Loucy (cell line): ENCODE results near the gene EEFSEC.

Experiments used
- H2AFZ ChIP-seq: fragments of 200-600 bp; sonication (generic); 2 replicates; pipeline ENCODE4 v1.6.0; 2016; ENCODE audit warnings: antibody characterized with exemption, mild to moderate bottlenecking, low read length, moderate library complexity
- H3F3A ChIP-seq: fragments of 200-600 bp; 2 replicates; pipeline ENCODE4 v1.6.0; 2016; ENCODE audit warnings: antibody characterized with exemption, low read depth, mild to moderate bottlenecking
- H3K27me3 ChIP-seq: fragments of 200-600 bp; sonication (generic); 2 replicates; pipeline ENCODE4 v1.6.1; 2014; ENCODE audit warnings: low read length, mild to moderate bottlenecking; ENCODE audit not compliant: insufficient read depth, poor library complexity, severe bottlenecking
- H3K36me3 ChIP-seq: fragments of 200-600 bp; sonication (generic); 2 replicates; pipeline ENCODE4 v1.6.1; 2016; ENCODE audit warnings: low read length; ENCODE audit not compliant: insufficient read depth
- H3K4me1 ChIP-seq: fragments of 200-600 bp; sonication (generic); 2 replicates; pipeline ENCODE4 v1.5.1; 2014; ENCODE audit warnings: low read length, mild to moderate bottlenecking; ENCODE audit not compliant: insufficient read depth, poor library complexity, severe bottlenecking
- H3K4me2 ChIP-seq: fragments of 200-600 bp; sonication (generic); 2 replicates; pipeline ENCODE4 v1.6.0; 2014; ENCODE audit warnings: antibody characterized with exemption, low read length, low read depth, mild to moderate bottlenecking; ENCODE audit not compliant: poor library complexity, severe bottlenecking
- H3K4me3 ChIP-seq: fragments of 200-600 bp; sonication (generic); 2 replicates; pipeline ENCODE4 v1.5.1; 2014; ENCODE audit warnings: low read length, mild to moderate bottlenecking, mixed read lengths; ENCODE audit not compliant: poor library complexity, severe bottlenecking
- H3K79me2 ChIP-seq: fragments of 200-600 bp; sonication (generic); 2 replicates; pipeline ENCODE4 v1.6.1; 2014; ENCODE audit warnings: low read length; ENCODE audit not compliant: insufficient read depth
- H3K9ac ChIP-seq: fragments of 200-600 bp; sonication (generic); 2 replicates; pipeline ENCODE4 v1.6.0; 2014; ENCODE audit warnings: mild to moderate bottlenecking, low read depth, low read length, moderate library complexity; ENCODE audit not compliant: poor library complexity, severe bottlenecking
- H3K9me2 ChIP-seq: fragments of 200-600 bp; sonication (generic); replicated peaks from 2 replicates; pipeline ENCODE4 v1.6.1; 2016; ENCODE audit warnings: low read depth, low read length, mixed read lengths
- H3K9me3 ChIP-seq: fragments of 200-600 bp; sonication (generic); 2 replicates; pipeline ENCODE4 v1.6.1; 2014; ENCODE audit warnings: mild to moderate bottlenecking, antibody characterized with exemption, low read length, low read depth; ENCODE audit not compliant: insufficient read depth
- H4K20me1 ChIP-seq: fragments of 200-600 bp; sonication (generic); 2 replicates; pipeline ENCODE4 v1.6.0; 2014; ENCODE audit warnings: antibody characterized with exemption, low read length, mild to moderate bottlenecking; ENCODE audit not compliant: insufficient read depth, poor library complexity, severe bottlenecking
- CTCF ChIP-seq: fragments of 200-600 bp; sonication (generic); conservative IDR thresholded peaks from 2 replicates; pipeline ENCODE4 v1.5.1; 2014; ENCODE audit warnings: mild to moderate bottlenecking, antibody characterized with exemption, low read length
- EZH2phosphoT487 ChIP-seq: fragments of 200-600 bp; IDR thresholded peaks from 2 replicates; pipeline ENCODE4 v1.6.1; 2018; ENCODE audit warnings: antibody characterized with exemption, mild to moderate bottlenecking, moderate library complexity, borderline replicate concordance

The EEFSEC gene

GRCh38 chr3:128247666-128248409 lies 94.6 kb downstream of the EEFSEC start:
- Histone ChIP-seq H3K36me3 (peaks cover 26% of the 10 kb centered on the region; the same call in 1 of the 2 replicates), H3K9me3 (0 out of 2 replicates have a peak, but pooled peaks cover 4% of the 10 kb centered on the region), H3K9ac (no peak overlapping the region), H3K4me3 (no peak overlapping the region), H3K27me3 (no peaks in the 10 kb centered on the region), H4K20me1 (no peaks in the 10 kb centered on the region), H3K79me2 (no peaks in the 10 kb centered on the region; the same call in 1 of the 2 replicates), H3K4me1 (peaks cover 12% of the 10 kb centered on the region), H3F3A (no peaks in the 10 kb centered on the region), H3K4me2 (no peak overlapping the region), H3K9me2 (no peaks in the 10 kb centered on the region), H2AFZ (no peak overlapping the region)
- TF ChIP-seq CTCF: no peak
- no peak for TF ChIP-seq EZH2phosphoT487

GRCh38 chr3:128252083-128252482 lies 98.8 kb downstream of the EEFSEC start:
- TF ChIP-seq CTCF (no peak), EZH2phosphoT487 (no peak)
- peaks cover 19% of the 10 kb centered on the region; the same call in 1 of the 2 replicates for H3K36me3 ChIP-seq

GRCh38 chr3:128253150-128253549 lies 99.9 kb downstream of the EEFSEC start:
- H3K4me3 ChIP-seq: no peak overlapping the region
- no peaks in the 10 kb centered on the region for H3K9me2 ChIP-seq
- TF ChIP-seq CTCF: no peak
- TF ChIP-seq EZH2phosphoT487: no peak
- H3K9me3 ChIP-seq: 0 out of 2 replicates have a peak, but pooled peaks cover 4% of the 10 kb centered on the region
- H4K20me1 ChIP-seq: no peaks in the 10 kb centered on the region
- no peaks in the 10 kb centered on the region for H3K79me2 ChIP-seq
- no peaks in the 10 kb centered on the region for H3K27me3 ChIP-seq
- H2AFZ ChIP-seq: no peak overlapping the region
- H3K4me2 ChIP-seq: no peak overlapping the region
- H3K4me1 ChIP-seq: peaks cover 7% of the 10 kb centered on the region
- no peaks in the 10 kb centered on the region for H3F3A ChIP-seq
- H3K36me3 ChIP-seq: peaks cover 11% of the 10 kb centered on the region; the same call in 1 of the 2 replicates
- no peak overlapping the region for H3K9ac ChIP-seq

More at GRCh38 chr3:128252083-128252482, 98.8 kb downstream of the EEFSEC start:
- Histone ChIP-seq H3K9me2 (no peaks in the 10 kb centered on the region), H3K4me1 (peaks cover 7% of the 10 kb centered on the region), H2AFZ (no peak overlapping the region), H3K9me3 (0 out of 2 replicates have a peak, but pooled peaks cover 4% of the 10 kb centered on the region), H3K27me3 (no peaks in the 10 kb centered on the region), H3K4me2 (no peak overlapping the region), H3K9ac (no peak overlapping the region), H4K20me1 (no peaks in the 10 kb centered on the region), H3K4me3 (no peak overlapping the region), H3F3A (no peaks in the 10 kb centered on the region), H3K79me2 (no peaks in the 10 kb centered on the region)
